HG03095 (cell line): ENCODE measurements around the gene PSTPIP2.
A peak's percentile ranks its signal among the peaks of the same experiment; 100 is the strongest.
"Not testable (repeated sequence)": the region's sequence is repeated elsewhere in the genome, so short reads cannot be mapped to it uniquely, and the experiment has no call there.

Source experiments
- ATAC-seq: cut with Tn5 transposase; IDR thresholded peaks from one replicate; pipeline ENCODE4 v1.9.1; 2021; ENCODE audit warnings: moderate library complexity; ENCODE audit not compliant: unreplicated experiment

The PSTPIP2 gene

GRCh38 chr18:45993438-45993837 lies 78.6 kb downstream of the PSTPIP2 start:
- ATAC-seq = no peak

- not testable (repeated sequence) for ATAC-seq
Observed at GRCh38 chr18:45992527-45992926, 79.5 kb downstream of the PSTPIP2 start.

GRCh38 chr18:45991788-45992187 lies 80.3 kb downstream of the PSTPIP2 start:
- no peak for ATAC-seq

- no peak for ATAC-seq
Observed at GRCh38 chr18:45984546-45985235, 87.4 kb downstream of the PSTPIP2 start.

GRCh38 chr18:45981821-45982220 lies 90.2 kb downstream of the PSTPIP2 start:
- no peak for ATAC-seq

- ATAC-seq = no peak
Observed at GRCh38 chr18:45980229-45980628, 91.8 kb downstream of the PSTPIP2 start.

- ATAC-seq = no peak
Observed at GRCh38 chr18:45978084-45978483, 94.0 kb downstream of the PSTPIP2 start.

GRCh38 chr18:45976974-45977373 lies 95.1 kb downstream of the PSTPIP2 start:
- no peak for ATAC-seq

GRCh38 chr18:45976566-45976965 lies 95.5 kb downstream of the PSTPIP2 start:
- ATAC-seq = no peak

- no peak for ATAC-seq
Observed at GRCh38 chr18:45974088-45974536, 97.9 kb downstream of the PSTPIP2 start.

GRCh38 chr18:45967007-45967706 lies 104.9 kb downstream of the PSTPIP2 start, which contains the start of gene EPG5:
Gene EPG5 (minus strand): TSS chr18:45967329. CDS start chr18:45967239, 90 bp downstream.
- ATAC-seq = peak; percentile 98

GRCh38 chr18:45964913-45965312 lies 107.1 kb downstream of the PSTPIP2 start:
- not testable (repeated sequence) for ATAC-seq

GRCh38 chr18:45962866-45963265 lies 109.2 kb downstream of the PSTPIP2 start:
- no peak for ATAC-seq

- ATAC-seq = no peak
Observed at GRCh38 chr18:45962461-45962860, 109.6 kb downstream of the PSTPIP2 start.

GRCh38 chr18:45959484-45959883 lies 112.6 kb downstream of the PSTPIP2 start:
- ATAC-seq = not testable (repeated sequence)

- no peak for ATAC-seq
Observed at GRCh38 chr18:45958730-45959129, 113.3 kb downstream of the PSTPIP2 start.

- ATAC-seq = no peak
Observed at GRCh38 chr18:45958027-45958426, 114.0 kb downstream of the PSTPIP2 start.

- ATAC-seq = no peak
Observed at GRCh38 chr18:45957100-45957499, 115.0 kb downstream of the PSTPIP2 start.

- no peak for ATAC-seq
Observed at GRCh38 chr18:45954070-45954934, 117.8 kb downstream of the PSTPIP2 start.

- no peak for ATAC-seq
Observed at GRCh38 chr18:45951016-45951714, 120.9 kb downstream of the PSTPIP2 start.

- no peak for ATAC-seq
Observed at GRCh38 chr18:45945669-45946068, 126.4 kb downstream of the PSTPIP2 start.
